GM10266 (cell line): ENCODE results near the gene GPR143.

ENCODE experiments used
- DNase-seq: peaks from one replicate; pipeline ENCODE4 v3.0.0; 2012; ENCODE audit errors: extremely low spot score
- TF ChIP-seq, protein P1 (sequence below): IDR thresholded peaks from 2 replicates; pipeline ENCODE4 v1.5.1; 2012; ENCODE audit warnings: mild to moderate bottlenecking, low read depth; ENCODE audit not compliant: control insufficient read depth, insufficient read depth; ENCODE audit errors: missing control alignments

The GPR143 gene

DNA sequence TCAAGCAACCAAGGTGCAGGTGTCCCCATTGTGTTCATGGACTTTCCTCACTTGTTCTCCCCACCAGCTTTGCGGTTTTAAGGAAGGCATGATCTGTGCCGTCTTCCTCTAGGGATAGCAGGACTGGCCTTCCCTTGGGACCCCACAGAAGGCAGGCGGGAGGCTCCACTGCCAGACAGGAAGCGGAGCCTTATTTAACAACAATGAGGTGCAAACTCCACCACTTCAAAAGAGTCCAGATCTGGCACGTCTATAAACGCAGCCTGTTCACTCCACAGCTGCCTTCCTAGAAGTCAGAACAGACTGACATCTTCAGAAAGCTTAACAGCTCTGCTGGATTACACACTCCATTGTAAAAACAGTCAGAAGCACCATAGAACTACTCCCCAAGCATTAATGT is 1.7 kb upstream of the GPR143 start:
- no peak for DNase-seq
- TF ChIP-seq, protein P1, sequence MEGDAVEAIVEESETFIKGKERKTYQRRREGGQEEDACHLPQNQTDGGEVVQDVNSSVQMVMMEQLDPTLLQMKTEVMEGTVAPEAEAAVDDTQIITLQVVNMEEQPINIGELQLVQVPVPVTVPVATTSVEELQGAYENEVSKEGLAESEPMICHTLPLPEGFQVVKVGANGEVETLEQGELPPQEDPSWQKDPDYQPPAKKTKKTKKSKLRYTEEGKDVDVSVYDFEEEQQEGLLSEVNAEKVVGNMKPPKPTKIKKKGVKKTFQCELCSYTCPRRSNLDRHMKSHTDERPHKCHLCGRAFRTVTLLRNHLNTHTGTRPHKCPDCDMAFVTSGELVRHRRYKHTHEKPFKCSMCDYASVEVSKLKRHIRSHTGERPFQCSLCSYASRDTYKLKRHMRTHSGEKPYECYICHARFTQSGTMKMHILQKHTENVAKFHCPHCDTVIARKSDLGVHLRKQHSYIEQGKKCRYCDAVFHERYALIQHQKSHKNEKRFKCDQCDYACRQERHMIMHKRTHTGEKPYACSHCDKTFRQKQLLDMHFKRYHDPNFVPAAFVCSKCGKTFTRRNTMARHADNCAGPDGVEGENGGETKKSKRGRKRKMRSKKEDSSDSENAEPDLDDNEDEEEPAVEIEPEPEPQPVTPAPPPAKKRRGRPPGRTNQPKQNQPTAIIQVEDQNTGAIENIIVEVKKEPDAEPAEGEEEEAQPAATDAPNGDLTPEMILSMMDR, result no peak

DNA sequence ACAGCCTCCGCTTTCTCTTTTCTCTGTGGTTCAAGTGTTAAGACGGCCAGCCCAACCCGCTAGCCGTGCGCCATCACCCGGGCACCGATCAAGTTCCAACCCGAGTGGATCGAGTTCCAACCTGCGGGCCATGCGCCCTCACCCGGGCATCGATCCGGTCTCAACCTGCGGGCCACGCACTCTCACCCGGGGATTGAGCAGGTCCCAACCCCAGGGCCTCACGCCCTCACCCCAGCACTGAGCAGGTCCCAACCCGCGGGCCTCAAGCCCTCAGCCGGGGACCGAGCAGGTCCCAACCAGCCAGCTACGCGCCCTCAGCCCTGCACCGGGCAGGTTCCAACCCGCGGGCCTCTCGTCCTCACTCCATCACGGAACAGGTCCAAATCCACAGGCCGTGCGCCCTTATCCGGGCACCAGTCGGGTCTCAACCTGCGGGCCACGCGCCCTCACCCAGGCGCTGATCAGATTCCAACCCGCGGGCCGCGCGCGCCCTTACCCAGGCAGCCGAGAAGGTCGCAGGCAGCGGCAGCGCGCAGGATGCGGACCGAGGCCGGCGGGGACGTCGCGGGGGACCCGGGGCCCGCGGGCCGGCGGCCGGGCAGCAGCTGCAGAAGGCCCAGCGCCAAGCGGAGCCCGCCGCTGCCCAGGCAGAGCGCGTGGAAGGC is 443 bp downstream of the GPR143 start:
- TF ChIP-seq, protein P1, result no peak
- no peak for DNase-seq

DNA sequence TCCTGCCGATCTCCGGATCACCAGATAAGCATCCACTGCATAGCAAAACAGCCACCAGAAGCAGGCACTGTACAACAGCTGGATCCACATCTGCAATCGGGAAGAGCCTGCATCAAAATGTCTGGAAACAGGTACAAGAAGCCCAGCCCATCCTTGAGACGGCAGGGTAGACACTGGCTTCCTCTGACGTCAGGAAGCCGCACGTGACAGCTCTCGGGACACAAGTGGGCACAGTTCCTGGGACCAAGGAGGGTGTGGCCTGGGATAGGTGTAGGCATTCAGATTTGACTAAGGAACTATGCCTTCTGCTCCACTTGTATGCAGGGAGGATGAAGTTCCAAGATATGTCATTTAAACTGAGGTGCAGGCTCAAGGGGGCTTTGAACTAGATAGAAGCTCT is 6.3 kb downstream of the GPR143 start:
- DNase-seq, result no peak
- TF ChIP-seq, protein P1, result no peak

DNA sequence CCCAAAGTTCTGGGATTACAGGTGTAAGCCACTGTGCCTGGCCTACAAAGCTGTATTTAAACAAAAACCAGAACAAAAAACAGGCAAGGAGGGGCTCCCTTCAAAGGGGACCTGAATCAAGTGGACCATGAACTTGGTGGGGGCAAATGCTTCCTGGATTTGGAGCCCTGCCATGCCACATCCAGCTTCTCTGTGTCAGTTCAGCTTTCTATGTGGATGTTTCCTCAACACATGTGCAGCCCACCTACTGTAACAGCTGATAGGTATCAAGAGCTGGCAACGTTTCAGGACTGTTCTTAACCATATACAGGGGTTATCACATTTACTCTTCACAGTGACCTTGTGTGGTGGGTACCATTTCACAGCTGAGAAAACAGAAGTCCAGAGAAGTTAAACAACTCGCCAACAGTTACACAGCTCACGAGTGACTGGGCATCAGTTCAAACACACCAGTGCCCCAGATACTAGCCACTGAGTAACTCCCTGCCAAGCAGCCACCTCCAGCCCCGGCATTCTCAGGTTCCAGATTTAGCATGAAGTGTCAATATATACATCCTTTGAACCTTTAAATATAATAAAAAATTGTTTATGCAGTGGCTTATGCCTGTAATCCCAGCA is 7.5 kb downstream of the GPR143 start:
- DNase-seq, result no peak
- TF ChIP-seq, protein P1, result no peak

DNA sequence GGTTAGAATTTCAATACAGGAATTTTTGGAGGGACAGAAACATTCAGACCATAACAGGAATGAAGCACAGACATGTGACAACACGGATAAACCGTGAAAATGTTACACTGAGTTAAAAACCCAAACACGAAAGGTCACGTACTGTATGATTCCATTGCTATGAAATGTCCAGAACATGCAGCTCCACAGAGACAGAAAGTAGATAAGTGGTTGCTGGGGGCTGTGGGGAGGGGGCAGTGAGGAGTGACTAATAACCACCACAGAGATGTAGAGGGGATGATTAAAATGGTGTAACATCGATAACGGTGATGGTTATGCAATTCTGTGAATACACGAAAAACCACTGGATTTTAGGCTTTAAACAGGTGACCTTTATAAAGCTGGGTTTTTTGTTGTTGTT is 8.3 kb downstream of the GPR143 start:
- no peak for DNase-seq

DNA sequence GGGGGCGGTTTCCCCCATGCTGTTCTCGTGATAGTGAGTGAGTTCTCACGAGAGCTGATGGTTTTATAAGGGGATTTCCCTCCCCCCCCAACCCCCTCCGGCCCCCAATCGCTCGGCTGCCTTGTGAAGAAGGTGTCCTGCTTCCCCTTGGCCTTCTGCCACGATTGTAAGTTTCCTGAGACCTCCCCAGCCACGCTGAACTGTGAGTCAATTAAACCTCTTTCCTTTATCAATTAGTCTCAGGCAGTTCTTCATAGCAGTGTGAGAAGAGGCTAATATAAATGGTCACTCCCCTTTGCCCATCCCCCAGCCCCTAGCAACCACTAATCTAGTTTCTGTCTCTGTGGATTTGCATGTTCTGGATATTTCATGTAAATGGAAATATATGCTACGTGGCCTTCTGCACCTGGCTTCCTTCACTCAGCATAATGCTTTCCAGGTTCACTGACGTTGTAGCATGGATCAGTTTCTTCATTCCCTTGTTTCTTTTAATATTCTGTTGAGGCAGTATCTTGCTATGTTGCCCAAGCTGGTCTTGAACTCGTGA is 16.4 kb downstream of the GPR143 start:
- no peak for DNase-seq
- TF ChIP-seq, protein P1, result no peak

More for the DNA sequence above, 8.3 kb downstream of the GPR143 start:
- TF ChIP-seq, protein P1, result no peak

DNA sequence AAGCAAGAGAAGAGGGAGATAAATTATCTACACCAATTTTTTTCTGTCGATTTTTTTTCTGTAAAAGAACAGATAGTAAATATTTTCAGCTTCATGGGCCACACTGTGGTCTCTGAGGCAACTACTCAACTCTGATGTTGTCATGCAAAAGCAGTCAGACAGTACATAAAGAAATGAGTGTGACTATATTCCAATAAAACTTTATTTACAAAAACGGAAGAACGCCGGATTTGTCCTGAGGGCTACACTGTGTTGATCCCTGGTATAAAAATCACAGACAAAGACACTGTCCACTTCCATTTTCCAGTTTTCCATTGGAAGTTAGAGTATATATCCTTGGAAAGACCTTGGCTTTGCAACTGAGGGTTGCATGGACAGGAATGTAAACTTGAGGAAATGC is 18.0 kb downstream of the GPR143 start:
- TF ChIP-seq, protein P1, result no peak
- DNase-seq, result no peak
